ENCODE data around the gene NEDD1.

The NEDD1 gene

GRCh38 chr12:97003276-97003675, 96.2 kb downstream of the NEDD1 start:
- no peak for DNase-seq (ENCODE audit: low read depth in 4 of 4, low spot score in 1 of 4)
